K562 (cell line): ENCODE measurements around the gene LRRC15. TPM values are rescaled to one million over a fixed set of nuclear protein-coding genes. Genes with fewer than 3 reads are reported as not detected.
A peak's percentile ranks its signal among the peaks of the same experiment; 100 is the strongest.

Experiments
- ATF3 ChIP-seq, 2 experiments: fragments of 450-650 bp in 1 of 2; sonication (generic) in 1 of 2; formaldehyde crosslinking in 1 of 2; IDR thresholded peaks in 1 of 2; conservative IDR thresholded peaks in 1 of 2; 2 replicates each; pipeline versions ENCODE4 v1.6.1 to v1.8.1; 2016 to 2023; ENCODE audit warnings: mild to moderate bottlenecking in 2 of 2, moderate library complexity in 2 of 2, inconsistent platforms in 1 of 2, missing genetic modification reagents in 1 of 2
- CBFA2T3 ChIP-seq: fragments of 450-650 bp; IDR thresholded peaks from 2 replicates; pipeline ENCODE4 v1.6.1; 2017
- CTBP1 ChIP-seq: fragments of 450-650 bp; IDR thresholded peaks from 2 replicates; pipeline ENCODE4 v1.6.1; 2016; ENCODE audit warnings: borderline replicate concordance
- ETS2 ChIP-seq: IDR thresholded peaks from 2 replicates; pipeline ENCODE4 v1.6.1; 2016; ENCODE audit warnings: borderline replicate concordance, missing genetic modification characterization, mild to moderate bottlenecking, moderate library complexity, missing compliant biosample characterization; ENCODE audit not compliant: poor library complexity, severe bottlenecking
- NRF1 ChIP-seq, 2 experiments: fragments of 450-650 bp; IDR thresholded peaks in 1 of 2; conservative IDR thresholded peaks in 1 of 2; 2 replicates each; pipeline ENCODE4 v1.6.1; 2014; ENCODE audit warnings: mild to moderate bottlenecking in 2 of 2
- SMARCC2 ChIP-seq: fragments of 450-650 bp; IDR thresholded peaks from 2 replicates; pipeline ENCODE4 v1.6.1; 2017; ENCODE audit warnings: antibody characterized with exemption, moderate library complexity, mild to moderate bottlenecking, low read depth
- SP1 ChIP-seq: sonication (generic); formaldehyde crosslinking; IDR thresholded peaks from 2 replicates; pipeline ENCODE4 v1.8.1; 2022; ENCODE audit warnings: mild to moderate bottlenecking, missing genetic modification reagents
- XRCC5 ChIP-seq: fragments of 200-400 bp; formaldehyde crosslinking; IDR thresholded peaks from 2 replicates; pipeline ENCODE4 v1.6.1; 2017; ENCODE audit warnings: low read depth, mild to moderate bottlenecking, low read length
- polyA plus RNA-seq, 8 experiments: library from polyadenylated mRNA; depleted of rRNA in 4 of 8; stranded (reverse) in 5 of 8; unstranded in 3 of 8; fragments of >200 nt; fragmentation: Nextera tagmentation in 2 of 8; fragmentation: Illumina TruSeq in 1 of 8; extraction: Ambion mirVana in 2 of 8; extraction: Trizol in 1 of 8; gene quantifications; 2 replicates each; pipeline versions ENCODE4 v1.2.1 to v1.2.3, GENCODE V29; 2011 to 2014; ENCODE audit warnings: inconsistent platforms in 1 of 8, missing spikeins in 1 of 8
- total RNA-seq, 7 experiments: library from RNA; depleted of rRNA in 6 of 7; stranded (reverse); fragments of >200 nt in 6 of 7; fragmentation: Illumina TruSeq in 2 of 7; extraction: Trizol in 2 of 7; gene quantifications; 2 replicates each; pipeline versions ENCODE4 v1.2.1 to v1.2.3, GENCODE V29; 2011 to 2021; ENCODE audit warnings: low replicate concordance in 1 of 7

LRRC15 gene
- total and polyA plus RNA-seq, 9 of the 15 experiments (the other 6 are each of a cell fraction or from before 2014, with no cell fraction given), result not detected

DNA sequence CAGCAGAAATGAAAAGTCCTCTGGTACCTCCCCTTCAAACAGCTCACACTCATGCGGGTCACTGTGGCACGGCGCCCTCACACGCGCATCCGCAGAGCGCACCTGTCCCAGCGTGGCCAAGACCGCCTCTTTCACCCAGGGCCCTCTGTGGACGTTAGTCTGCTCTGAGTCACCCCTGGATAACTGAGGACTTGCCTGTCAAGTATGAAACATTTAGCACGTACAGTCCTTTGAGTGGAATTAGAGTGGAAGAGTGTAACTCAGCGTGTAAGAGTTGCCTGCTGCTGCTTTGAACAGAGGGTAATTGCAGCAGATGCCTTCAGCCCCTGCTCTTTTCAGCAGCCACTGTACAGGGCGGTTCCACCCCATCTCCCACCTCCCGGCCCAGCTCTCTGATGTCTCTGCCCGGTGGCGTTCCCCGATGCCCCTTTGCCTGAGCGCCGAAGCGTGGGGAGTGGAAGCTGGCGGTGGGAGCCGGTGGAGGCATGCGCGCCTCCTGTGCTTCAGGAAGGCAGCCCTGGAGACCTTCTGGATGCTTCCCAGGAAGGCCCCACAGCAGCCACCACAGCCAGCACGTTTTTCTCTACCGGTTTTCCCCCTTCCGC lies 41.4 kb downstream of the LRRC15 start (continued):
- TF ChIP-seq ATF3 (IDR thresholded peaks at IDR 0.05), result peak; percentile 36; the same call in 1 of the 2 replicates
- TF ChIP-seq ATF3 (CRISPR knock-in tag; conservative IDR thresholded peaks at IDR 0.05), result no peak
- TF ChIP-seq ETS2, result no peak
- TF ChIP-seq CTBP1, result 0 out of 2 replicates have a peak, but pooled peaks have one; percentile 17
- peak; percentile 13; the same call in 1 of the 2 replicates for TF ChIP-seq XRCC5
- no peak for TF ChIP-seq CBFA2T3
- TF ChIP-seq SMARCC2, result no peak
- TF ChIP-seq SP1 (CRISPR knock-in tag), result peak; percentile 25; the same call in 1 of the 2 replicates
- TF ChIP-seq NRF1 (conservative IDR thresholded peaks at IDR 0.05 in 1 of 2, IDR thresholded peaks at IDR 0.05 in 1 of 2), result peak; percentile 77 to 82
